GM21390 (cell line): Measurements from ENCODE around the gene SHE.

ENCODE experiments used
- ATAC-seq: cut with Tn5 transposase; IDR thresholded peaks from one replicate; pipeline ENCODE4 v1.9.1; 2021; ENCODE audit not compliant: unreplicated experiment

Gene SHE

DNA sequence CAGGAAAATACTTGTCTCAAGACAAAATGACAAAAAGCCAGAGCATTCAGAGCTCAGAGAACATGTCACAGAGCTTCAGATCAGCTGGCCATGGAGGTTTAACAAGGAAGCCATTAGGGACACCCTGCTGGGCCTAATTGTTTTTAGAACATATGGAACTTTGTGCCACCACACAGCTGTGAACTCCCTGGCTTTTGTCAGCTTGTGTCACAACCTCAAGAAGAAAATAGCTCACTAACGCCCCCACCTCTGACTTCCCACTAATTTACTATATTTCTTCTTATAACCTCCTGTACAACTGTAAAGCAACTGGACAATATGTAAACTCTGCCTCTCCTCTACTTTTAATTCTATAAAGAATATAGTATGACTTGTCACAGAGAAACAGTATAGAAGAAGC is 21.2 kb downstream of the SHE start:
- no peak for ATAC-seq

- no peak for ATAC-seq
These were observed 22.3 kb downstream of the SHE start for GRCh38 chr1:154479764-154480421.

GRCh38 chr1:154478639-154479038 is 23.6 kb downstream of the SHE start:
- no peak for ATAC-seq

- ATAC-seq = no peak
These were observed 24.2 kb downstream of the SHE start for GRCh38 chr1:154478013-154478412.

- no peak for ATAC-seq
These were observed 25.4 kb downstream of the SHE start for GRCh38 chr1:154476791-154477190.

GRCh38 chr1:154474802-154475201 is 27.4 kb downstream of the SHE start:
- ATAC-seq = no peak

- no peak for ATAC-seq
These were observed 30.9 kb downstream of the SHE start for GRCh38 chr1:154471304-154471703.

DNA sequence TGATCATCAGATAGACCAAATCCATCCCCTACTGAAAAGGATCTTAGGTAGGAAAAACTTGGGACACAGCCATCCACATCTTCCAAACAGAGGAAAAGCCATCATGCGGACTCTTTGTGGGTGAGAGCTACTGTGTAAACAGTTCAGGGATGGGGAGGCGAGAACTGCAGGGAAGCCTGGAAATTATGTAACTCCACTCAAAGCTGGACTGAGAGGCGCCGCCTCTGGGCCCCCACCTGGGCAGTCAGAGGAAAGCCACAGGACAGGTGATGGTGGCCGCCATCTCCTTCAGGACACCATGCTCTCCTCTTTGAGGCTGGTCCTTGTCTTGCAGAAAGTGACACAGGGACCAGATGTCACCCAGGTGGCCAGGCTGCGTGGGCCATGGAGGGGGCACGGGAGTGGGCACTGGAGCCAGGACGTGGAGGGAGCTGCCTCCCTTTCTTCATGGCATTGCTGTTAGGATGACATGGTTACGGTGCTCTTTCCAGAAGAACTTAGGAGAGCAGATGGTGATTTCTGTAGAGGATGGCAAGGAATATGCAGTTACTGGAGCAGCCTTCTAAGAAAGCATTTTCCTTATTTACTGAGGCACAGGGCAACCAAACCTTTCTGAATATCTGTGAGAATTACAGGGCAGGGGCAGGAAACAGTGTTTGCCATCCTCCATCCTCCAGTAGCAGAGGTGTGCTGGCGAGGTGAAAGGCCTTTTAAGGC is 32.2 kb downstream of the SHE start:
- no peak for ATAC-seq

DNA sequence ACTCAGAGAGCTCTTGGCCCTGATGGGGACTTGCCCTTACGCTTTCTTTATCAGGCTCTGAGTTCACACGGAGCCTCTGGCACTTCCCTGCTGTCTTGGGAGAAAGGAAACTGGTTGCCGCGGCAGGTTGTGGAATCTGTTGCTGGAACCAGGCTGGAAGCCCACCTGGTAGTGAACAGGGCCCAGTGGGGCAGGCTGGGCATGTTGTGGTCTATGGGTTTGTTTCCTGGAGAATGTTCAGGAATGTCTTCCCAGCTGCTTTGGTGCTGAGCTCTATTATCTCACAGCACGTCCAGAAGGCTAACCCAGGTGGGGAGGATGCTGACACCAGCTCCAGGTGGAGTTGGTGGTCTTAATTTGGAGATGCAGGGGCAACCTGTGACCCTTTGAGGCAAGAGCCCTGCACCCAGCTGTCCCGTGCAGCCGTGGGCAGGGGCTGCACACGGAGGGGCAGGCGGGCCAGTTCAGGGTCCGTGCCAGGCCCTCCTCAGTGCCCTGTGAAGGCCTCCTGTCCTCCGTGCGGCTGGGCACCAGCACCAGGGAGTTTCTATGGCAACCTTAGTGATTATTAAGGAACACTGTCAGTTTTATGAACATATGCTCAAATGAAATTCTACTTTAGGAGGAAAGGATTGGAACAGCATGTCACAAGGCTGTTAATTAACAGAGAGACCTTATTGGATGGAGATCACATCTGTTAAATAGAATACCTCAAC is 33.5 kb downstream of the SHE start:
- no peak for ATAC-seq

GRCh38 chr1:154467434-154468102 is 34.6 kb downstream of the SHE start:
- no peak for ATAC-seq

DNA sequence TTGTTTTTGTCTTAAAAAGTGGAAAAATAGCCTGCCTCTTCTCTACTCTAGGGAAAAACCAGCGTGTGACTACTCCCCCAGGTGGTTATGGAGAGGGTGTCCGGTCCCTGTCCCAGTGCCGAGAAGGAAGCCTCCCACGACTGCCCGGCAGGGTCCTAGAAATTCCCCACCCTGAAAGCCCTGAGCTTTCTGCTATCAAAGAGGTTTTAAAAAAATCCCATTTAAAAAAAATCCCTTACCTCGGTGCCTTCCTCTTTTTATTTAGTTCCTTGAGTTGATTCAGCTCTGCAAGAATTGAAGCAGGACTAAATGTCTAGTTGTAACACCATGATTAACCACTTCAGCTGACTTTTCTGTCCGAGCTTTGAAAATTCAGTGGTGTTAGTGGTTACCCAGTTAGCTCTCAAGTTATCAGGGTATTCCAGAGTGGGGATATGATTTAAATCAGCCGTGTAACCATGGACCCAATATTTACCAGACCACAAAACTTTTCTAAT is 35.2 kb downstream of the SHE start:
- no peak for ATAC-seq

DNA sequence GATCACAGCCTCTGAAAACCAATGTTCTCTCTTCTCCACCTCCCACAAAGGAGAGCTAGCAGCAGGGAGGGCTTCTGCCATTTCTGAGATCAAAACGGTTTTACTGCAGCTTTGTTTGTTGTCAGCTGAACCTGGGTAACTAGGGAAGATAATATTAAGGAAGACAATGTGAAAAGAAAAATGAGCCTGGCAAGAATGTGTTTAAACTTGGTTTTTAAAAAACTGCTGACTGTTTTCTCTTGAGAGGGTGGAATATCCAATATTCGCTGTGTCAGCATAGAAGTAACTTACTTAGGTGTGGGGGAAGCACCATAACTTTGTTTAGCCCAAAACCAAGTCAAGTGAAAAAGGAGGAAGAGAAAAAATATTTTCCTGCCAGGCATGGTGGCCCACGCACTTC is 36.0 kb downstream of the SHE start:
- ATAC-seq = no peak

DNA sequence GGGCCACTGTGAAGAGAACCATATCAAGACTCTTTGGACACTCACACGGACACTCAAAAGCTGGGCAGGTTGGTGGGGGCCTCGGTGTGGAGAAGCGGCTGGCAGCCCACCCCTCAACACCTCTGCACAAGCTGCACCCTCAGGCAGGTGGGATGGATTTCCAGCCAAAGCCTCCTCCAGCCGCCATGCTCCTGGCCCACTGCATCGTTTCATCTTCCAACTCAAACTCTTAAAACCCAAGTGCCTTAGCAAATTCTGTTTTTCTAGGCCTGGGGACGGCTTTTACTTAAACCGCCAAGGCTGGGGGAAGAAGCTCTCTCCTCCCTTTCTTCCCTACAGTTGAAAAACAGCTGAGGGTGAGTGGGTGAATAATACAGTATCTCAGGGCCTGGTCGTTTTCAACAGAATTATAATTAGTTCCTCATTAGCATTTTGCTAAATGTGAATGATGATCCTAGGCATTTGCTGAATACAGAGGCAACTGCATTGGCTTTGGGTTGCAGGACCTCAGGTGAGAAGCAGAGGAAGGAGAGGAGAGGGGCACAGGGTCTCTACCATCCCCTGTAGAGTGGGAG is 36.5 kb downstream of the SHE start:
- no peak for ATAC-seq

DNA sequence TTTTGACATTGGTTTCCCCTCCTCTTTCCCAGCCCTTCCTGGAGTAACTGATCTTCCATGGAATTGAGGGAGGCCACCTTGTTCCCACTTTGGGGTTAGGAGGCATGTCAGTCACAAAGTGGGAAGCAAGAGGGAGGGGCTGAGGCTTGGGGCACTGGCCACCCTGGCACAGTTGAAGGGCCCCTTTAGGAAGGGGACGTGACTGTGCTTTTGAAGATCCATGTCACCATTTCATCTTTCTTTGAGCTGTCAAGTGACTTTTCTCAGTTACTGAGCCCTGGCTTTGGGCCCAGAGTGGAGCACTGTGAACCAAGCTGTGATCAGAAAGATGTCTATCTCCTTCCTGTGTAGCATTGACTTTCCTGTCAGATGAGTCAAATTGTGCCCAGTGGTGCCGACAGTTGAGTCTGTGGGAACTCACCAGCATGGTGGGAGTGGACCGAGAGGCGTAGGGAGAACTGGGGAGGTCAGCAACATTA is 38.7 kb downstream of the SHE start:
- ATAC-seq = no peak

DNA sequence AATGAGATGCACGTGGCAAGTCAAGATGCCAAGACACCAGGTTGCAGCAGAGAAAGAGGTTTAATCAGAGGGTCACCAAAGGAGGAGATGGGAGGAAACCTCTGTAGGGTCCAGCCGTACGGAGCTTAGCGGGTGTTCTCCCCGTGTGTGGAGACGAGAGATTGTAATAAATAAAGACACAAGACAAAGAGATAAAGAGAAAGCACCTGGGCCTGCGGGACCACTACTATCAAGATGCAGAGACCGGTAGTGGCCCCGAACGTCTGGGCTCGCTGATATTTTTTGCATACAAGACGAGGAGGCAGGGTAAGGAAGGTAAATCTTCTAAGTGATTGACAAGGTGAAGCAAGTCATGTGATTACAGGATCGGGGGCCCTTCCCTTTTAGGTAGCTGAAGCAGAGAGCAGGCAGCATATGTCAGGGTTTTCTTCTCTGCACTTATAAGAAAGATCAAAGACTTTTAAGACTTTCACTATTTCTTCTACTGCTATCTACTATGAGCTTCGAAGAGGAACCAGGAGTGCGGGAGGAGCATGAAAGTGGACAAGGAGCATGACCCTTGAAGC is 41.4 kb downstream of the SHE start:
- ATAC-seq = no peak

GRCh38 chr1:154459080-154459479 is 43.1 kb downstream of the SHE start:
- no peak for ATAC-seq

GRCh38 chr1:154456631-154457030 is 45.6 kb downstream of the SHE start:
- no peak for ATAC-seq

GRCh38 chr1:154454386-154455120 is 47.7 kb downstream of the SHE start:
- no peak for ATAC-seq

DNA sequence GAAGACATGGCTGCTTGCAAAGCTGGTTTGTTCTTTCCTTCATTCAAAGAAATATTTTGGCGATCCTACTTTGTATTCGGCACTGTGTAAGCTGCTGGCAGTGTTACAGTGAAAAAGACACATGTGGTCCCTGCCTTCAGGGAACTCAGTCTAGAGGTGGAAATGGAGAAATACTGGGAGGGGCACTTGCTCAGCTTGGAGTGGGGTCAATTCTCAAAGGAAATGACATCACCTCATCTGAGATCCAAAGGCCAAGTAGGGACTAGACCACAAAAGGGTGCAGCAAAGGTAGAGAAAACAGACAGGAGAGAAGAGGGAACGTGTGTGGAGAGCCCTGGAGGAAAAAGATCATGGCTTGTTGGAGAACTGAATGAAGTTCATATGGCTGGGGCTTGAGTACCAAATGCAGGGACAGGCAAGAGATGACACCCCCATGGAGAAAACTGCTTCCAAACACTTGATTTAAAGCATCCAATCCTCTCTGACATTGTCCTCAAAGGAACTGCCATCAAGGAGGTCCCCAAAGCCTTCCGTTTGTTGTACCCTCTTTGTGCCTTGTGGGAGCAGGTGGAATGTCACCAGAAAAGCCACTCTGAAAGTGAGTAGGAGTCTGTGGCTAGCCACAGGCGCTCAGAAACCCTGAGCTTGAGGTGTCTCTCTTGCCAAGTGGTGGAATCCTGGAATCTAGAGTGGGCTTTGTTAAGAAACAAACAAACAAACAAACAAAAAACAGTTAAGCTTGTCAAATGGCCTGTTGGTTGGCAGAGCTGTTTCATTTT is 48.4 kb downstream of the SHE start:
- ATAC-seq = no peak
